KMS-11 (cell line): ENCODE data around the gene MALT1.

Experiments
- H2AFZ ChIP-seq: fragments of 200-600 bp; sonication (generic); 2 replicates; pipeline ENCODE4 v1.6.1; 2016; ENCODE audit warnings: antibody characterized with exemption, mixed run types, low read depth
- H3K27ac ChIP-seq: fragments of 200-600 bp; sonication (generic); 2 replicates; pipeline ENCODE4 v1.6.1; 2016; ENCODE audit warnings: mild to moderate bottlenecking, mixed run types
- H3K27me3 ChIP-seq: fragments of 200-600 bp; sonication (generic); 2 replicates; pipeline ENCODE4 v1.6.1; 2017; ENCODE audit warnings: mild to moderate bottlenecking, low read depth, mixed run types, moderate library complexity; ENCODE audit not compliant: insufficient read depth
- H3K36me3 ChIP-seq: fragments of 200-600 bp; sonication (generic); 2 replicates; pipeline ENCODE4 v1.6.1; 2017; ENCODE audit warnings: mild to moderate bottlenecking, mixed run types; ENCODE audit not compliant: insufficient read depth
- H3K4me1 ChIP-seq: fragments of 200-600 bp; sonication (generic); 2 replicates; pipeline ENCODE4 v1.6.1; 2016; ENCODE audit warnings: mild to moderate bottlenecking, low read depth, mixed run types; ENCODE audit not compliant: poor library complexity, severe bottlenecking
- H3K4me2 ChIP-seq: fragments of 200-600 bp; sonication (generic); 2 replicates; pipeline ENCODE4 v1.7.0; 2016; ENCODE audit warnings: mild to moderate bottlenecking, mixed run types
- H3K4me3 ChIP-seq: fragments of 200-600 bp; sonication (generic); IDR thresholded peaks from 2 replicates; pipeline ENCODE4 v1.6.1; 2017; ENCODE audit warnings: low read depth, low read length, mixed read lengths; ENCODE audit not compliant: insufficient read depth
- H3K79me2 ChIP-seq: fragments of 200-600 bp; sonication (generic); 2 replicates; pipeline ENCODE4 v1.6.1; 2016; ENCODE audit warnings: low read depth, mixed run types; ENCODE audit not compliant: insufficient read depth
- H3K9ac ChIP-seq: fragments of 200-600 bp; sonication (generic); 2 replicates; pipeline ENCODE4 v1.6.1; 2016; ENCODE audit warnings: mild to moderate bottlenecking, mixed run types
- H4K20me1 ChIP-seq: fragments of 200-600 bp; sonication (generic); 2 replicates; pipeline ENCODE4 v1.6.1; 2016; ENCODE audit warnings: mild to moderate bottlenecking, mixed run types; ENCODE audit not compliant: insufficient read depth
- CTCF ChIP-seq: fragments of 200-600 bp; sonication (generic); conservative IDR thresholded peaks from 2 replicates; pipeline ENCODE4 v1.6.1; 2017; ENCODE audit warnings: low read depth, mild to moderate bottlenecking, antibody characterized with exemption, low read length, moderate library complexity, mixed read lengths

The MALT1 gene

GRCh38 chr18:58682429-58683069 lies 11.3 kb downstream of the MALT1 start:
- H3K36me3 ChIP-seq: peaks cover 27% of the 10 kb centered on the region; the same call in 1 of the 2 replicates
- H3K79me2 ChIP-seq: peaks cover 52% of the 10 kb centered on the region; the same call in 1 of the 2 replicates
- 0 out of 2 replicates have a peak, but pooled peaks cover 7% of the 10 kb centered on the region for H4K20me1 ChIP-seq
- H3K9ac ChIP-seq: no peak overlapping the region
- peaks cover 44% of the 10 kb centered on the region for H3K4me1 ChIP-seq
- TF ChIP-seq CTCF: no peak
- no peak overlapping the region; the same call in 1 of the 2 replicates for H3K4me2 ChIP-seq
- no peaks in the 10 kb centered on the region for H3K27me3 ChIP-seq
- H3K4me3 ChIP-seq: no peak overlapping the region
- H3K27ac ChIP-seq: no peak overlapping the region
- no peak overlapping the region for H2AFZ ChIP-seq

DNA sequence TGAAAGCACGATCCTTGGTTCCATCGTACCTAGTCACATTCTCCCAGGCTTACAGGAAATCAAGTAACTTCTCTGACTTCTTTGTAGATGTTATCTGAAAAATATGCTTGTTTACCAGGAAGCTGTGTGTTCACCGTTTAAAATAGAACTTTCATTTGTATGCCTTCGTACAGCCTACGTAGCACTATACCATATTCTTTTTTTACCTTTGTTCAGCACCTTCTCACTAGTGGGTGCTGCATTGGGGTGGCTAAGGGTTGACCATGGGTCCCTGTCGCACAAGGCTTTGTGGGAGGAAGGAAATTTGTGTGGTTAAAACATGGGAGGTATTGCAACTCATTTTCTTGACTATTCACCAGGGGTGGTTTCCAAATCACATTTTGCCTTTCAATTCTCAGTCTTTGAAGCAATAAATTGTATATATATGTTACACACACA lies 16.6 kb downstream of the MALT1 start:
- Histone ChIP-seq H3K27ac (no peak overlapping the region), H3K27me3 (no peaks in the 10 kb centered on the region), H4K20me1 (no peaks in the 10 kb centered on the region), H3K4me3 (no peak overlapping the region), H3K4me2 (no peak overlapping the region), H2AFZ (no peak overlapping the region), H3K36me3 (peaks cover 17% of the 10 kb centered on the region; the same call in 1 of the 2 replicates), H3K9ac (no peak overlapping the region), H3K4me1 (peaks cover 36% of the 10 kb centered on the region), H3K79me2 (peaks cover 27% of the 10 kb centered on the region; the same call in 1 of the 2 replicates)
- no peak for TF ChIP-seq CTCF

GRCh38 chr18:58690259-58690658 lies 19.0 kb downstream of the MALT1 start:
- Histone ChIP-seq H3K79me2 (peaks cover 24% of the 10 kb centered on the region; the same call in 1 of the 2 replicates), H3K4me1 (peaks cover 48% of the 10 kb centered on the region), H2AFZ (no peak overlapping the region), H4K20me1 (no peaks in the 10 kb centered on the region), H3K4me3 (no peak overlapping the region), H3K27me3 (no peaks in the 10 kb centered on the region), H3K9ac (no peak overlapping the region), H3K27ac (no peak overlapping the region), H3K36me3 (peaks cover 14% of the 10 kb centered on the region; the same call in 1 of the 2 replicates), H3K4me2 (no peak overlapping the region)
- no peak for TF ChIP-seq CTCF

DNA sequence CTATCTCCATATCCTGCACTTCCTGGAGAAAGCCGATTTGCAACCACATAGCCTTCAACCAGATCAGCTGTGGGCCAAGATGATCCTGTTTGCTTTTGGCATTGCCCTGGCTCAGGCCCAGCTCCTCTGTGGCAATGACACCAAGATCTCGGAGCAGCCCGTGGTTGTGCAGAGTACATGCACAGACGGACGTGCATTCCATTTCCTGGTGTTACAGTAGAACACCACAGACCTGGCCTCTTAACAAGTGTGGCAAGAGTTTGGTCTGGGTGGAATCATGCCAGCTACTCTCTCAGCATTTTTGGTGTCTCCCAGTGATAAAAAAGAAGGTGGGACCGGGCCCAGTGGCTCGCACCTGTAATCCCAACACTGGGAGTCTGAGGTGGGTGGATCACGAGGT lies 20.0 kb downstream of the MALT1 start:
- Histone ChIP-seq H3K36me3 (peaks cover 4% of the 10 kb centered on the region; the same call in 1 of the 2 replicates), H3K27ac (no peak overlapping the region), H3K79me2 (peaks cover 20% of the 10 kb centered on the region; the same call in 1 of the 2 replicates), H2AFZ (no peak overlapping the region), H3K4me3 (no peak overlapping the region), H3K27me3 (no peaks in the 10 kb centered on the region), H4K20me1 (no peaks in the 10 kb centered on the region), H3K4me2 (no peak overlapping the region), H3K4me1 (peaks cover 44% of the 10 kb centered on the region), H3K9ac (no peak overlapping the region)
- TF ChIP-seq CTCF: no peak
